WERI-Rb-1 (cell line): ENCODE data around the gene ADAM22.
"Not testable (repeated sequence)": the region's sequence is repeated elsewhere in the genome, so short reads cannot be mapped to it uniquely, and the experiment has no call there.

ENCODE experiments used
- DNase-seq: peaks from one replicate; pipeline ENCODE4 v3.0.0-alpha.2; 2020
- H3K27ac ChIP-seq: fragments of 250-450 bp; sonication (Bioruptor Pico); 2 replicates; pipeline ENCODE4 v1.5.1; 2020; ENCODE audit warnings: mild to moderate bottlenecking, moderate library complexity
- H3K27me3 ChIP-seq: fragments of 250-450 bp; sonication (Bioruptor Pico); 2 replicates; pipeline ENCODE4 v1.5.1; 2021; ENCODE audit warnings: mild to moderate bottlenecking, low read depth, moderate library complexity; ENCODE audit not compliant: insufficient read depth, severe bottlenecking
- H3K36me3 ChIP-seq: fragments of 250-450 bp; sonication (Bioruptor Pico); 2 replicates; pipeline ENCODE4 v1.5.1; 2020; ENCODE audit warnings: mild to moderate bottlenecking, moderate library complexity
- H3K4me3 ChIP-seq: 2 replicates; pipeline ENCODE4 v1.5.1; 2011; ENCODE audit warnings: low read depth, mild to moderate bottlenecking, control low read depth, low read length
- H3K9me3 ChIP-seq: fragments of 250-450 bp; sonication (Bioruptor Pico); 2 replicates; pipeline ENCODE4 v1.5.1; 2021; ENCODE audit warnings: mild to moderate bottlenecking, moderate library complexity; ENCODE audit not compliant: severe bottlenecking
- CTCF ChIP-seq: IDR thresholded peaks from 2 replicates; pipeline ENCODE4 v1.5.1; 2011; ENCODE audit warnings: low read depth, mild to moderate bottlenecking, control low read depth, inconsistent platforms, low read length

The ADAM22 gene

GRCh38 chr7:87912121-87912520 is 21.9 kb upstream of the ADAM22 start:
- no peak for DNase-seq
- no peaks in the 10 kb centered on the region for H3K9me3 ChIP-seq
- H3K4me3 ChIP-seq: no peak overlapping the region
- peaks cover 6% of the 10 kb centered on the region for H3K36me3 ChIP-seq
- H3K27me3 ChIP-seq: no peaks in the 10 kb centered on the region
- H3K27ac ChIP-seq: no peak overlapping the region
- TF ChIP-seq CTCF: no peak

GRCh38 chr7:87918740-87919139 is 15.3 kb upstream of the ADAM22 start:
- no peak for TF ChIP-seq CTCF
- no peaks in the 10 kb centered on the region for H3K27me3 ChIP-seq
- no peaks in the 10 kb centered on the region for H3K36me3 ChIP-seq
- H3K27ac ChIP-seq: no peak overlapping the region
- no peak for DNase-seq
- no peaks in the 10 kb centered on the region for H3K9me3 ChIP-seq
- no peak overlapping the region for H3K4me3 ChIP-seq

- Histone ChIP-seq H3K36me3 (no peaks in the 10 kb centered on the region), H3K27me3 (no peaks in the 10 kb centered on the region), H3K4me3 (no peak overlapping the region), H3K27ac (no peak overlapping the region), H3K9me3 (no peaks in the 10 kb centered on the region)
- DNase-seq: no peak
- TF ChIP-seq CTCF: no peak
Observed at GRCh38 chr7:87919875-87920274, 14.2 kb upstream of the ADAM22 start.

DNA sequence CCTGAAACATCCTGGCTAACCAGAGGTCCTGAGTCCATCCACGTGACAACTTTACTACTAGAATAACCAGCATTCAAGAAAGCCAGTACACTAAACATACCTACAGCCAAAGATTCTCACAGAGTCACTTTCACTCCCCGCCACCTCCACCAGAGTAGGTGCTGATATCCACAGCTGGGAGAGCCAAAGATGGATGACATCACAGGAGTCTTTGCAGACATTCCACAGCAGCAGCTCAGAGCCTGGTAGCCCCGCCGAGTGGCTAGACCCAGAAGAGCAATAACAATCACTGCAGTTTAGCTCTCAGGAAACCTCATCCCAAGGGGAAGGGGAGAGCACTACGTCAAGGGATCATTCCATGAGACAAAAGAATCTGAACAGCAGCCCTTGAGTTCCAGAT is 13.5 kb upstream of the ADAM22 start:
- Histone ChIP-seq H3K27ac (no peak overlapping the region), H3K36me3 (no peaks in the 10 kb centered on the region), H3K4me3 (no peak overlapping the region), H3K27me3 (no peaks in the 10 kb centered on the region), H3K9me3 (no peaks in the 10 kb centered on the region)
- TF ChIP-seq CTCF: no peak
- no peak for DNase-seq

DNA sequence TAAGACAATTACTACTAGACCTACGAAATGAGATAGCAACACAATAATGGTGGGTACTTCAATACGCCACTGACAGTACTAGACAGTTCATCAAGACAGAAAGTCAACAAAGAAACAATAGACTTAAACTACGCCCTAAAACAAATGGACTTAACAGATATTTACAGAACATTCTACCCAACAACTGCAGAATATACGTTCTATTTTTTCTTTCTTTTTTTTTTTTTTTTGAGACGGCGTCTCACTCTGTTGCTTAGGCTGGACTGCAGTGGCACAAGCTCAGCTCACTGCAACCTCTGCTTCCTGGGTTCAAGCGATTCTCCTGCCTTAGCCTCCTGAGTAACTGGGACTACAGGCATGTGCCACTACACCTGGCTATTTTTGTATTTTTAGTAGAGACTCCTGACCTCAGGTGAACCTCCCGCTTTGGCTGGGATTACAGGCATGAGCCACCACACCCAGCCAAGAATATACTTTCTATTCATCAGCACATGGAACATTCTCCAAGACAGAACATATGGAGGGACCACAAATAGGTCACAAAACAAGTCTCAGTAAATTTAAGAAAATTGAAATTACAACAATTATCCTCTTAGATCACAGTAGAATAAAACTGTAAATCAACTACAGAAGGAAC is 11.2 kb upstream of the ADAM22 start:
- not testable (repeated sequence) for H3K27ac ChIP-seq, H3K9me3 ChIP-seq, H3K36me3 ChIP-seq, H3K4me3 ChIP-seq, H3K27me3 ChIP-seq, DNase-seq

- no peak for DNase-seq
Observed at GRCh38 chr7:87926581-87927461, 7.2 kb upstream of the ADAM22 start.

More at GRCh38 chr7:87926581-87927461, 7.2 kb upstream of the ADAM22 start:
- no peak overlapping the region for H3K4me3 ChIP-seq
- H3K27ac ChIP-seq: no peak overlapping the region
- H3K9me3 ChIP-seq: no peaks in the 10 kb centered on the region
- H3K36me3 ChIP-seq: no peaks in the 10 kb centered on the region
- no peaks in the 10 kb centered on the region for H3K27me3 ChIP-seq
- TF ChIP-seq CTCF: peak; percentile 8; the same call in 1 of the 2 replicates
